HG02610 (cell line): Measurements from ENCODE around the gene PCDH9.
A peak's percentile ranks its signal among the peaks of the same experiment; 100 is the strongest.

Experiments used
- ATAC-seq: cut with Tn5 transposase; IDR thresholded peaks from one replicate; pipeline ENCODE4 v1.9.1; 2021; ENCODE audit warnings: mild to moderate bottlenecking, moderate library complexity; ENCODE audit not compliant: unreplicated experiment

PCDH9 gene

DNA sequence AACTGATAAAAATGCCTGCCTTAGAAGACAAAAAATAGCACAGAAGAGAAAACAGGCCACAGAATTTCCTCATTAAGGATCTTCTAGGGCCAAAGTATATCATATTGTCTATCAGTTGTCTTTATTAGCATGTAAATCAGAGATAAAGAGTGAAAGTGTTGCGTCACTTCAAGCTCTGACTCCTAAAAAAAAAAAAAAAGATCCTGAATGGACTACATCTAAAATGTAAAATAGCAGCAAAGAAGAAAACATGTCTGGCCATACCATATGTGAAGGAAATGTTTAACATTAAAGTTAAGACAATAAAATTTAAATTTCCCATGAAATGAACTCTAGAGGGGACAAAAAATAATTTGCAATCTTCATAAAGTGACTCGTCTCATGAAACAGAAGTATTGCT is 237.4 kb downstream of the PCDH9 start:
- no peak for ATAC-seq

DNA sequence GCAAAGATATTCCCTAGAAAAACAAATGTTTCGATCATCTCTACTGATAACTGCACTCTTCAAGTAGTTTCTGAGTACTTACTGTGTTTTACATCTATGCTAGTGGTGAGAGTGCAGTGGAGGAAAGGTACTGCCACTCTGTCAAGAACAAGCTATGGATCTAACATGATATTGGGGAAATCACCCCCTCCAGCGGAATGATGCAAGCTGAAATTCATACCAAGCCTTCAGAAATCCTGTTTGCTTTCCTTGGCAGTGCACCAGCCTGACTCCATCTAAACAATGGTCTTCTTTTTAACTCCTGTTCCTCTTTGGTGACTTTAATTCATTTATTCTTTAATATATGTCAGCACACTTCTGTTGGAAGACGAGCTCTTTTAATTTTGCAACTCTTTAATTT is 238.0 kb downstream of the PCDH9 start:
- ATAC-seq, result no peak

GRCh38 chr13:66984241-66984640 is 245.9 kb downstream of the PCDH9 start:
- ATAC-seq, result no peak

DNA sequence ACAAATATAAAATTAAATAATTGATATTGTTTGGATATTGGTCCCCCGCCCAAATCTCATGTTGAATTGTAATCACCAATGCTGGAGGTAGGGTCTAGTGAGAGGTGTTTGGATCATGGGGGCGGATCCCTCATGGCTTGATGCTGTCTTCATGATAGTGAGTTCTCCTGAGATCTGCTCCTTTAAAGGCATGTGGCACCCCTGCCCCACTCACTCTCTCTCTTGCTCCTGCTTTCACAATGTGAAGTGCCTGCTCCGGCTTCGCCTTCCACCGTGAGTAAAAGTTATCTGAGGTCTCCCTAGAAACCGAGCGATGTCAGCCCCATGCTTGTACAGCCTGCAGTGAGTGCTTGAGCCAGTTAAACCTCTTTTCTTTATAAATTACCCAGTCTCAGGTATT is 248.2 kb downstream of the PCDH9 start:
- ATAC-seq, result no peak

- ATAC-seq, result no peak
Observed at GRCh38 chr13:66977161-66977560, 253.0 kb downstream of the PCDH9 start.

DNA sequence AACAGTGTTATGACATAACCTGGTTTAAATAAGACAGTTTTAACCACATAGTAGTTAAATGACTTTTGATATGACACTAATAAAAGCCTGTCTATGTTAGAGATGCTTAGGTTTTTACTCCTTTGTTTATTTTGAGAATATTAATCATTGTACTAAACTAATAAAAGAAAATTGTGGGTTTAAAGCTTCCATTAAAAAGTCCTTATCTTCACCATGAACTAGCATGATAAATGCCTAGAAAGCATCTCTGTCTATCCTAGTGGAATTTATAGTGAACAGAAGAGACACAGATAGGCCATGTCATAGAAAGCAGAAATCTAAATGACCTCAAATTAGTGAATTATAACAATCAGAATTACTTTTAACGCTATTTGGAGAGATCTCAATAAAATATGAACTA is 255.2 kb downstream of the PCDH9 start:
- ATAC-seq, result no peak

DNA sequence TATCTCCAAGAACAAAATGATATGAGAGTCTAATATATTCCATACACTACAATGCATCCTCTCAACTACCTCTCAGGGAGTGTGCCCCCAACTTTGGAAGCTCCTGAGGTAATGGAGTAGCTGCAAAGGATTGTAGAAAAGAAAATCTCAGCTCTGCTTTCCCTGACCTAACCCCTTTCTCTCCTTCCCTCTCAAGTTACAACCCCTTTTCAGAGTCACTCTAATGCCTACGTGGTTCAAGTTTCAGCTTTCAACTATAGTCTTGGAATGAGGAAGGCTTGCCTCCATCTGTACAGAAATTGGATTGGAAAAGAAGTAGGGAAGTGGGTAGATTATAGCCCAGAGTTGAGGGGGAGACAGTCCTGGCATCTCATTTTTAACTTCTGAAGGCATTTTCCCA is 256.0 kb downstream of the PCDH9 start:
- no peak for ATAC-seq

DNA sequence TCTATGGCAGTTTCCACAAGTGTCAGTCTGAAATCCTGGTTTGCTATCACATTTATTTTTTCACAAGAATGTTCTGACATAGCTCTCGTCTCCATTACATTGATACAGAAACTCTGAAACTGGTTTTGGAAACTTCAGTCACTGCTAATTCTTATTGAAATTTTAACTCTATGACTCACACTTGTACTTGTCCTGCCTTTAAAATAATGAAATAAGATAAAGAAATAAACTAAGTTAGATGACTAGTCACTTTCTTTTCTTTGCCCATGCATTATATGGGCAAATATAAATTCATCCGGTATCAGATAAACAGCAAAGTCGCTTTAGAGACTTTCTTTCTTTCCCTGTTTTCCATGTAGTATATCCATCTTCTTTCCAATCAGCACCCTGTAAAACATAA is 257.5 kb downstream of the PCDH9 start:
- ATAC-seq, result no peak

DNA sequence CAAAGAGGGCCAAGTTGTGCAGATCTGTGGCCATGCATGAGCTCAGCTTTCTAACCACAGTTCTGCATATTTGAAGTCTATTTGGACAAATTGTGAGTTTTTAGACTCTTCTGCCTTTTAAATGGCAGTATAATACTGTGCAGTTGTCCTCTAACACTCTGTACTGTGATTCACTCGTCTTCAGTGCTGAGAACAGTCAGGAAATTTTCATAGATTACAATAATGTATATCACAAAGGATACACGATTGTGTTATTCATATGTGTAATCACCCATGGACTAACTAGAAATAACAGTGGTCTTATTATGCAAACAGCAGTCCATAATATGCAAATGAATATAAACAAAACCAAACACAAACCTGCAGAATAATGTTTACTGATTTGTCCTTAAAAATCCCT is 259.1 kb downstream of the PCDH9 start:
- ATAC-seq, result no peak

DNA sequence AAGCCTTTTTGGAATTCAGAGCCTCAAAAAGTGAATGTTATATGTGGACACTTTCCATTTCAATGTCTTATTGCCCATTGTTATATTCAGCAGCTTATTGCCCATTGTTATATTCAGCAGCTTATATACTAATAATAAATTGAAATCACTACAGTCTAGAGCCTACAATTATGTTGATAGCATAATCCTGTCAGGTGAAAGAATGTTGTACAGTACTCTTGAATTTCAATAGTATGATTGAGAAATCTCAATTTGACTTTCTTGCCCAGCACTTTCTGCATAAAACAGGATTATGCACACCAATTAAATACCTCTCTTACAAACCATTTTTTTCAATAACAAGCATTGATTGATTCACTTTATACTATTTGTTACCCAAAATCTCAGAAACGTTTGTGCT is 260.8 kb downstream of the PCDH9 start:
- ATAC-seq, result no peak

- ATAC-seq, result no peak
Observed at GRCh38 chr13:66967811-66968597, 262.1 kb downstream of the PCDH9 start.

GRCh38 chr13:66965181-66965580 is 265.0 kb downstream of the PCDH9 start:
- no peak for ATAC-seq

DNA sequence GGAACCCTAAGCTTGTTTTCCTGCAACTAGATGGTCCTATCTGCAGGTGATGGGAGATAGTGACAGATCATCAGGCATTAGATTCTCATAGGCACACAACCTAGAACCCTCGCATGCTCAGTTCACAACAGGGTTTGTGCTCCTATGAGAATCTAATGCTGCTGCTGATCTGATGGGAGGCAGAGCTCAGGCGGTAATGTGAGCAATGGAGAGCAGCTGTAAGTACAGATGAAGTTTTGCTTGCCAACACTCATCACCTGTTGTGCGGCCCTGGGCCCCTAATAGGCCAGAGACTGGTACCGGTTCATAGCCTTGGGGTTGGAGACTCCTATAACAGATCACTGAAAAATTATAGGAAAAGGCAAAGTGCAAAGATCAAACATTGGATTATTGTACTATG is 267.2 kb downstream of the PCDH9 start:
- no peak for ATAC-seq

- ATAC-seq, result peak; percentile 37
Observed at GRCh38 chr13:66958611-66959010, 271.5 kb downstream of the PCDH9 start.

DNA sequence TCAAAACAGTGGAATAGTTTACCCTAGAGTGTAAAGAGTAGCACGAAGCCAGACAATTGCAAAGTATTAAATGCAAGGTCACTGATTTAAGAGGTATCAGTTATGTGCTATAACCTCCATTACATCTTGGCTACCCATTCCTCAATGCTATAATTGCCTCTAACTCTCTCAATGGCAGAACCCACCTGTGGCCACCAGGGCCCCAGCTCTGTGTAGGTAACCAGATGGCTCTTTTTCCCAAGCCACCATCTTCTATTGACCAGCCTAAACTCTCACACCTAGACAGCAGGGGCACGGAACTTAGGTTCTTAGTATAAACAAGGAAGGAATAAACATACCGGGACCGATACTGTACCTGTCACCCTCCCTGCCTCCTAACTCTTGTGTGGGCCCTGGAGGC is 277.6 kb downstream of the PCDH9 start:
- no peak for ATAC-seq

DNA sequence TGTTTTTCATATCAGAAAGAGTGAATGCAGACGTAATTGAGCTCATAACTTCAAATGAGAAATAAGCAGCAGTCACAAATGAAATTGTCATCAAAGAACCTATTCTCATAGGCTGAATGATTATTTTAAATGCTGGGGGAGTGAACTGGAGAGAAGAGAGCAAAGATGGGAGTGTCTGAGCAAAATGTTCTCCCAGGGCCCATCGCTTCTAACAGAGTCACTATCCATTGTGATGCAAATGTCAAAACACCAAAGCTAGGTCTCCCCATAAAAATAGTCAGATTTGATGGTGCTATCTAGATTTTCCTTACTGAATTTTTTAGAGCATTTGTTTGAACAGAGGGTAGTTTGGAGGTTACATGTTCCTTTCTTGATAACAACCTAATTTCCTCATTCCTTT is 278.7 kb downstream of the PCDH9 start:
- ATAC-seq, result no peak

- ATAC-seq, result no peak
Observed at GRCh38 chr13:66950666-66951065, 279.5 kb downstream of the PCDH9 start.

GRCh38 chr13:66948910-66949309 is 281.2 kb downstream of the PCDH9 start:
- no peak for ATAC-seq

DNA sequence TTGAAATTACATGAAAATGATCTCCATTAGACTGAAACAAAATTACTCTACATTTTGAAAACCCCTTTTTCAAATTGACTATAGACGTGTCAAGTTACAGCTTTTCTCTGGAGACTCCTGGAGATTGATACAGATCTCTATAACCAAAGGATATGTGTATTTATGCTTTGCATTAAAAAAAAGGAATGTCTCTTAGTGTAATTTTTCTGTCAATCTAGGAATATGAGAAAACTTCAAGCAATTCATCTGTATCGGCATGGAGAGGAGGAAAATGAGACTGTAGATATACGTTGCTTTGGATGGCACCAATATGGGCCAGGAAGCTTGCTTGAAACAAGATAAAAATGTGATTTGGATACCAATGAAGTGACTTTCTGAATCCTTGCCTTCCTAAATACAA is 286.6 kb downstream of the PCDH9 start:
- ATAC-seq, result no peak

DNA sequence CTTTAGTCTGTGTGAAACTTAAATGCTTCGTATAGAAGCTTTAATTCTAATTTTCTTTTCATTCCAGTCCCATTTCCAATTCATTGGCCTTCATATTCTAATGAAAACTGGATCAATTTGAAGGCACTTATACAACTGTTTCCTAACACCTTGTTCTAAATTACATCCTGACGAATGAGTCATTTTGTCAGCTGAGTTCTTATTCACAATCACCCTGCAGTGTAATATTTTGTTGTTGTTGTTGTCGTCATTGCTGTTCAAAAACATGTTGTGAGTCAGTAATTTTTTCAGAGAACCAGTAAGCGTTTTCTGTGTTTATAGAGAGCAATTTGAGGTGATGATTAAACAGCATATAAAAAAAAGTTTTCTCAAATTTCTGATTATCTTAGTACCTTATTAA is 290.0 kb downstream of the PCDH9 start:
- ATAC-seq, result no peak

GRCh38 chr13:66937423-66937822 is 292.7 kb downstream of the PCDH9 start:
- ATAC-seq, result no peak

GRCh38 chr13:66933994-66934393 is 296.1 kb downstream of the PCDH9 start:
- no peak for ATAC-seq

DNA sequence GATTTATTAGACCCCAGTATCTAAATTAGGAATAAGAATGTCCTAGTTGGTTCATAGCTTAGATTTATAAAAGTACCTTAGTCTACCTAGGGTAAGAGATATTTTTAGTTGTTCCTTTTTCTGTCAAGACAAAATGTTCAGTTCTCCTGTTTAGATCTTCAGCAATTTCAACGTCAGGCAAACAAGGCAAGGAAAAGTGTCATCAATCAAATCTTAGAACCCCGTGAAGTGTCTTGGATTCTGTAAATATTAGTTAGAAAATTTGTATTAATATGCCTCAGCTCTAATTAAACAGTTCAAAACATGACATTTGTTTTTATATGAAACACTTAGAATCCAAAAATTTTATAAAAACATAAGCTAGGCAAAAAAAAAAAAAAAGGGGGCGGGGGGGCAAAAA is 296.6 kb downstream of the PCDH9 start:
- ATAC-seq, result no peak
